HG03060 (cell line): ENCODE data around the gene OR2V1.
"Not testable (repeated sequence)": the region's sequence is repeated elsewhere in the genome, so short reads cannot be mapped to it uniquely, and the experiment has no call there.

Experiments
- ATAC-seq: cut with Tn5 transposase; IDR thresholded peaks from one replicate; pipeline ENCODE4 v1.9.1; 2021; ENCODE audit warnings: low read depth, moderate number of reproducible peaks; ENCODE audit not compliant: unreplicated experiment

OR2V1 gene

GRCh38 chr5:181160755-181161533 lies 30.0 kb upstream of the OR2V1 start:
- not testable (repeated sequence) for ATAC-seq

- no peak for ATAC-seq
These were observed 29.3 kb upstream of the OR2V1 start for GRCh38 chr5:181160152-181160754.

- no peak for ATAC-seq
These were observed 28.6 kb upstream of the OR2V1 start for GRCh38 chr5:181159286-181160151.

GRCh38 chr5:181158869-181159268 lies 27.9 kb upstream of the OR2V1 start:
- ATAC-seq = no peak

- ATAC-seq = no peak
These were observed 25.8 kb upstream of the OR2V1 start for GRCh38 chr5:181156758-181157157.

- ATAC-seq = no peak
These were observed 22.8 kb upstream of the OR2V1 start for GRCh38 chr5:181153814-181154213.

GRCh38 chr5:181152406-181152805 lies 21.4 kb upstream of the OR2V1 start:
- no peak for ATAC-seq

- ATAC-seq = no peak
These were observed 20.2 kb upstream of the OR2V1 start for GRCh38 chr5:181151146-181151545.

GRCh38 chr5:181149806-181150733 lies 19.1 kb upstream of the OR2V1 start:
- peak; percentile 47 for ATAC-seq

GRCh38 chr5:181149355-181149754 lies 18.4 kb upstream of the OR2V1 start:
- ATAC-seq = no peak

GRCh38 chr5:181146927-181147636 lies 16.1 kb upstream of the OR2V1 start, which contains the start of gene OR2V2:
Gene OR2V2, plus strand, starts transcription at chr5:181147586. Its CDS starts 7,357 bp downstream, at chr5:181154943.
- not testable (repeated sequence) for ATAC-seq

- no peak for ATAC-seq
These were observed 14.2 kb upstream of the OR2V1 start for GRCh38 chr5:181145133-181145532.

- ATAC-seq = no peak
These were observed 11.1 kb upstream of the OR2V1 start for GRCh38 chr5:181142054-181142453.

- ATAC-seq = no peak
These were observed 9.8 kb upstream of the OR2V1 start for GRCh38 chr5:181140766-181141165.

GRCh38 chr5:181138258-181138657 lies 7.3 kb upstream of the OR2V1 start:
- no peak for ATAC-seq

GRCh38 chr5:181136361-181136955 lies 5.5 kb upstream of the OR2V1 start:
- ATAC-seq = no peak

GRCh38 chr5:181134259-181134658 lies 3.3 kb upstream of the OR2V1 start:
- no peak for ATAC-seq

GRCh38 chr5:181133610-181134231 lies 2.8 kb upstream of the OR2V1 start:
- no peak for ATAC-seq

GRCh38 chr5:181133083-181133482 lies 2.1 kb upstream of the OR2V1 start:
- no peak for ATAC-seq
